ENCODE measurements around the gene SCUBE1.

SCUBE1 gene

DNA sequence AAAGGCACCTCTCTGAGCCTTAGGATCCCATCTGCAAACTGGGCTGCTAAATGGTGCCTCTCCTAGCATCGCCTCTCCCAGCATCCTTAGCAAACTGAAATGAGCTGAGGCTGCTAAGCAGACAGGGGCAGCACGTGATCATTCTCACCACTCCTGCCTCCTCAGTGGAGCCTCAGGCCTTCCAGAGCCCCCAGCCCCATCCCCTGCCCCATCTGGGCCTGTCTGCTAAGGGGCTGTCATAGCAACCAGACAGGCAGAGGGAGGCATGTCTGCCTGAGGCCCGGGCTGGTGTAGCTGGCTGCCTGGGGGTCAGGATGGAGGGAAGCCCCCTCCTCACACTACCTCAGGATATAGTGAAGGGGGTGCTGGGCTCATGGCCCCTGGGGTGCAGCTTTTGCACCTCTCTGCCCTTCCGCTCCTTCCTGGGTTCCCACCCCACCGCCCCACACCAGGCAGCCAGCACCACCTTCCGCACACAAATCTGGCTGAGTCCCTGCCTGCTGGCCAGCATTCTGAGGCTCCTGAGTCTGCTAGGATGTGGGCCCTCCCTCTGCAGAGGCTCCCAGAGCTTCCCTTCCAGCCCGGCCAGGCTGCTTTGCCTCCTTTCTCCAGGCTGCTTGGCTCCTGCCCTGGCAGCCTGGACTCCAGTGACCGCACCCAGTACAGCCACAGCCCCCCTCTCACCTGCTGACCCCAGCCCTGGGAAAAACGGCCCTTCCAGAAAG lies 108.7 kb downstream of the SCUBE1 start:
- DNase-seq, result no peak

DNA sequence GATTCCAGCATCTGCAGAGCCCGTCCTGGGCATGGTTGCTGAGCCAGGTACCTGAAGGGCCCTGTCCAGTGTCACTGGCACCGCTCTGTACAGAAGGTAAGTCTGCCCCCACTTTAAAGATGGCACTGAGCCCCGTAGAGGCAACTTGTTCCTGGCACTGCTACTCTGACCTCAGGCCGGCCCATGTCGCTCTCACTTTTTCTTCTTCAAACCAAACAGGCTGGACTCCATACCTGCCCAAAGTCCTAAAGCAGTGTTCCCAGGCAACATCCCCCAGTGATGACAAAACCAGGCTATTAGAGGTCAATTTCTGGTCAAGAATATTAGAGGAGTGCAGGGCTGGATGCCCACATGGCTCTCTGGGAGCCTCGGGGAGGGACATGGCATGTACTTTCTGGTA lies 109.6 kb downstream of the SCUBE1 start:
- no peak for DNase-seq

DNA sequence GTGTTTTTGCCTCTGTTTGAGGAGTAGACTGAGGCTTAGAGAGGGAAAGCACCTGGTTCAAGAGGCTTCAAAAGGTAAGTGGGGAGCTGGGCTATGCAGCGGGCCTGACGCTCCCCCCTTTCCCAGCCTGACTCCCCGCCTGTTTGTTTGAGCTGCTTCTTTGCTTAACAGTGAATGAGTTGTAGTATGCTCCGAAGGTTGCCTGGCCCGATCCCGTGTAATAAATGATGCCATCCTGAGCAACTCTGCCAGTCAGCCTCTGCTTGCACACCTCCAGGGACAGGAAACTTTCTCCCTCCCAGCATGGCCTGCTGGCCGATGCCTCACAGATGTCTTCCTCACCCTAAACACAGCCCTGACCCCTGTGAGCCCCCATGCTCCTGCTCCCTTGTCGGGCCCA lies 110.7 kb downstream of the SCUBE1 start:
- no peak for DNase-seq

DNA sequence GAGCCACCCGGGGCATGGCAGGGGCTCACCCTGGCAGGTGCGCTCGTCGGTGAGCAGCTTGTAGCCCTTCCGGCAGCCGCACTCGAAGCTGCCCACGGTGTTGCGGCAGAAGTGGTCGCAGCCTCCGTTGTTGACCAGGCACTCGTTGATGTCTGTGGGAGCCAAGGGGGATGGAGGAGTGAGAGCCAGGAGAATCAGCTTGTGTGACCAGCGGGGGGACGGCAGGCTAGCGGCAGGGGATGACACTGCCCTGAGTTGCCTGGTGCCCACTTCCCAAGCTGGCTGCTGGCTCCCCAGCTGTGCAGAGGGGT lies 111.5 kb downstream of the SCUBE1 start:
- no peak for DNase-seq

DNA sequence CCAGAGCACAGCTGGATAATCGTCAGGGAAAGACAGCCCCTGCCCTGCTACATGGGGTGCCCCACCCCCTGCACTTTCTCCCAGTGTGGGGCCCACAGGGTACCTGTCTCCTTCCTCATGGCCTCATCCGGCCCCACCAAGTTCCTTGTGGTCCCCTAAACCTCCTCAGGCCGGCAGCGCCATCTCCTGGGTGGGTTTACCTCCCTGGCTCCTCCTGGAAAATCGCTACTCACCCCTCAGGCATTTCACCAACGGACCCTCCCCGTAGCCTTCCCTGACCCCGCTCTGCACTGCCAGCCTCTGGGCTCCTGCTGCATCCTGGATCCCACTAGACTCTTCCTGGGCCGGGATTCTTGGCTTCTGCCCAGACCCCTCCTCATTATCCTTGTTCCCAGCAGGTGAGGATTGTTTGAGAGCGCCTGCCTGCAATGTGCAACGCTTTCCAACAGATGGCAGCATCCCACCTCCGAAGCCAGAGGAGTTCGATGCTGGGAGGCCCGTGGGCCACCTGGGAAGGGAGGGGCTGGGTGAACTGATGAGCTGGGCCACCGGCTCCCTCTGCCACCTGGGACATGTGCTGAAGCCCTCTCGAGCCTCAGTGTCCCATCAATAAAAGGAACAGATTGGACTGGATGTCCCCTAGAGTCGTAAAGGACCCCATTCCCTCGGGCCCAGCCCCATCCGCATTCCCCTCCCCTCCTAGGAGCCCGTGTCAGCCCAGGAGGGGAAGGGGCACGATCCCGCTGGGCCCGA lies 112.0 kb downstream of the SCUBE1 start:
- DNase-seq, result peak; percentile 57

DNA sequence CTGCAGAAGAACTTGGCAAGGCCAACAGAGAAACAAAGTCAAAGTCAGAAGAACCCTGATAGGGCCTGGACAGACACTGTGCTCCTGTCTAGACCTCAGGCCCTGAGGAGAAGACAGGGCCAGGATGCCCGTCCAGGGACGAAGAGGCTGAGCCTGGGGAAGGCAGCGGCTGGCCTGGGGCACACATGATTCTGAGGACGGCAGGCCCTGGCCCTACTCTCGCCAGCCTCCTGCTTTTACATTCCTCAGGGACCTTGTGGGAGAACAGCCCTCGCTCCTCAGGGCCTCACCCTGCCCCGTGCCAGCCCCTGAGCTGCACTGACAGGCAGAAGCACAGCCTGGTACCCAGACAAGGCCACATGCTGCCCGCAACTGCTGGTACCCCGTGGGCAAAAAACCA lies 112.6 kb downstream of the SCUBE1 start:
- DNase-seq, result no peak

DNA sequence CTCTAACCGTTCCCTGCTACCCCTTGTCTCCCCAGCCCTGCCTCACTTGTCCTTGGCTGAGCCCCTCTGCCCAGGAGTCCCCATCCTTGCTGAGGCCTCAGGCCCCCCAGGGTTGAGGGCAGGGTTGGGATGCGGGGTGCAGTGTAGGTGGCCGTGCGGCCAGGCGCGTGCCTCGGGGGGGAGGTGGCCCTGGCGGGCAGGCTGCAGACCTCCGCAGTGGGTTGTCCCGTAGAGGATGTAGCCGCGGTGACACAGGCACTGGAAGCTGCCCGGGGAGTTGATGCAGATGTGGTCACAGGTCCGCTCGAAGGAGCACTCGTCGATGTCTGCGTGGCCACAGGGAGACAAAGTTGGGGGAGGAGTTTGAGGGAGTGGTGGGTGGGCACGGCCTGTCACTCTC lies 114.3 kb downstream of the SCUBE1 start:
- DNase-seq, result no peak

DNA sequence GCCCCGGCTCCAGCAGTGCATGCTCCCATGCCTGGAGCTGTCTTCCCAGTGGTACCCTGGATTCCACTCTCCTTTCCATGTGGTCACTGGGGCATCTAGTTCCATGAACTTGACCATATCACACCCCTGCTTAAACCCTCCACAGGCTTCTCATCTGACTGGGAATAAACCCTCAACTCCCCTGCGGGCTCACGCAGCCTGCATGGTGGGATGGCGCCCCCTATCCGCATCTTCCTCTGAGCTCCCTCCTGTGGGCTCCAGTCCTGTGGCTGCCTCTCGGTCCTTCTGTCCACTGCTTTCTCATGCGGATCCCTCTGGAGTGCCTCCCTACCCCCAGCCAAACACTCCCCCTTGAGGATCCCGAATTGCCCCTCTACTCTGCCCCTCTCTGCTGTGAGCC lies 114.8 kb downstream of the SCUBE1 start:
- DNase-seq, result no peak

DNA sequence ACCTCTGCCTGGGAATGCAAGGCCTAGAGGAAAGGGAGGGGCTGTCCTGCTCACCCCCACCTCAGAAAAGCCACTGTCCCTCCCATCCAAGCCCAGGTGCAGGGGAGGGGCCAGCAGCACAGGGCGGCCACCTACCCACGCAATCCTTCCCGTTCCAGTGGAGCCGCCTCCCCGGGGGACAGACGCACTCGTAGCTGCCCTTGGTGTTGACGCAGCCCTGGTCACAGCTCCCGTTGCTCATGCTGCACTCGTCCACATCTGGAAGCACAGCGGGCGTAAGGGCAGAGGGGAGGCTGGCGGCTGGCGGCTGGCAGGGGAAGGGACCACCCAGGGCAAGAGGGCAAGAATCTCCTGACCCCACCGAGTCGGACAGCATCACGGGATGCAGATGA lies 115.9 kb downstream of the SCUBE1 start:
- DNase-seq, result no peak

DNA sequence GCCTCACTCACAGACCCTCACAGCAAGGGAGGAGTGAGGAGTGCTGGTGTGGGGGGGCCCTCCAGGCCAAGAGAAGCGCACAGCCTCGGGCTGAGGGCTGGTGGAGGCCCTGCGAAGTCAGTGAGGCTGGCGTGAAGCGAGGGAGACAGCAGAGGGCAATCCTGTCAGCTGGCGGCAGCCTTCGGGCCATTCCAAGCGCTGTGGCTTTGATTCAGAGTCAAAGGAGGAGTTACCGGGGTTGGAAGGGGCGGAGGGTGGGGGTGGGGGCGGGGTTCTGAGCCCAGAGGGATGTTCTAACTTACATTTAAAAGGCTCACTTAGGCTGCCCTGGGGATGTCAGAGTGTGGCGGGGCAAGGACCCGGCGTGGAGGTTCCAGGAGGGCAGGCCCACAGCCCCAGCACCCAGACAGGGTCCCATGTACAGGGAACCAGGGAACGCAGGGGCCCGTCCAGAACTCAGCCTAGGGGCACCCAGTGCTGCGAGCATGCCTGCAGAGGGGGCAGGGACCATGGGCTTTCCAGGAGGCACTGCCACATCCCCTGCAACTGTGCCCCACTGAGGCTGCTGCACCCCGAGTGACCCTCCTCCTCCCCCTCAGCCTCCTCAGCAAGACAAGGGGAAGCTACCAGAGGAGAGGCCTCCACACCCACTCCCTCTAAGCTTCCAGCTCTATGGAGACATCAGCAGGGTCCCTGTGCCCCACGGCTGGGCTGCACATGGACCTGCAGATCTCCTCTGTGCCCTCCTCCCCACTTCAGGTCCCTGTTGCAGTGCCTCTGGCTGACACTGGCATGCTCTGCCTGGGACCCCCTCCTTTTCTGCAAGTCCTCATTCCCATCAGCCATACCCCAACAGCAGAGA lies 116.6 kb downstream of the SCUBE1 start:
- DNase-seq, result no peak

DNA sequence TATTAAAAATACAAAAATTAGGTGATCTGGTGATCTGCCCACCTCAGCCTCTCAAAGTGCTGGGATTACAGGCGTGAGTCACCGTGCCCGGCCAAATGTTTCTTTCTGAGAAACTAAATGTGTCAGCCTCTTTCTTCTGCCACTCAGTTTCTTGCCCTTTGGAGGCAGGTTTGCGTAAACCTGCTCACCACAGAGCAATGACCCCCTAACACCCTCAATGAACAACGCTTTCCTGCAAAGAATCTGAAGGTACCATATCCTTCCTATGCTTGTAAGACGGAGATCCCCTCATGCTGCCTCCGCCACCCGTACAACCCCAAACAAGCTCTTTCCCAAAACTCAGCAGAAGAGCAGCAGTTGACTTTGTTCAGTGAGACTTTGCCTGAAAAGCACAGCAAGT lies 117.6 kb downstream of the SCUBE1 start:
- DNase-seq, result no peak

DNA sequence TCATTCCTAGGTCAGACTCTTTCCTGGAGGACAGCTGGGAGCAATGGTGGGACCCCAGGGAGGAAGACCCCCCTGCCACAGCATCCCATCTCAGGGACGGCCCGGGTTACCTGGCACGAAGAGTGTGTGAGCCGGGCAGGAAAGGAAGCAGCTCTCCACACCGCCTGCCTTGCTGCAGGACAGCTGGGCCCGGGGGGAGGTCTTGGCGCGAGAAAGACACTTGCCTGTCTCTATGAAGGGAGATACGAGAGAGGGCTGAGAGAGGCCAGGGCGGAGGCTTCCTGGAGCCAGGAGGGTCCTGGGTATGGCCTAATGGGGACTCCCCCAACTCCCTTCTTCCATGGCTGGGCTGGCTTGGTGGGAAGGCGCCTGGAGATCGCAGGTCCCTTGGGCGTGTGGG lies 120.2 kb downstream of the SCUBE1 start:
- no peak for DNase-seq

DNA sequence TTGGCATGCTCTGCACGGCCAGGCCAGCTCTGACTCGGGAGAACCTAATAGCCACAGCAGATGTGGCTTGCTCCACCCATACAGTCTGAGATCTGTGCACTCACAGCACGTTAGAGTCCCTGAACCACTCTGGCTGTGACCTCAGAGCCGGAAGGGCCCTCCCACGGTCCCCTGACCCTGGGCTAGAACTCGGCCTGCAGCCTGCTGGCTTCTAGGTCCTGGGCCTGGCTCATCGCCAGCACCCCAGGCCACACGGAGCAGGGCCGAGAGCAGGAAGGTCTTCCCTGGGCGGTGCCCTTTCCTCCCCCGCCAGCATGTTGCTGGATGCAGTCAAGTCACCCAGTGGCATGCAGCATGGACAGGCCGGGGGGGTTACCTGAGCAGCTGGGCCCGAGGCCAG lies 120.9 kb downstream of the SCUBE1 start:
- DNase-seq, result no peak

DNA sequence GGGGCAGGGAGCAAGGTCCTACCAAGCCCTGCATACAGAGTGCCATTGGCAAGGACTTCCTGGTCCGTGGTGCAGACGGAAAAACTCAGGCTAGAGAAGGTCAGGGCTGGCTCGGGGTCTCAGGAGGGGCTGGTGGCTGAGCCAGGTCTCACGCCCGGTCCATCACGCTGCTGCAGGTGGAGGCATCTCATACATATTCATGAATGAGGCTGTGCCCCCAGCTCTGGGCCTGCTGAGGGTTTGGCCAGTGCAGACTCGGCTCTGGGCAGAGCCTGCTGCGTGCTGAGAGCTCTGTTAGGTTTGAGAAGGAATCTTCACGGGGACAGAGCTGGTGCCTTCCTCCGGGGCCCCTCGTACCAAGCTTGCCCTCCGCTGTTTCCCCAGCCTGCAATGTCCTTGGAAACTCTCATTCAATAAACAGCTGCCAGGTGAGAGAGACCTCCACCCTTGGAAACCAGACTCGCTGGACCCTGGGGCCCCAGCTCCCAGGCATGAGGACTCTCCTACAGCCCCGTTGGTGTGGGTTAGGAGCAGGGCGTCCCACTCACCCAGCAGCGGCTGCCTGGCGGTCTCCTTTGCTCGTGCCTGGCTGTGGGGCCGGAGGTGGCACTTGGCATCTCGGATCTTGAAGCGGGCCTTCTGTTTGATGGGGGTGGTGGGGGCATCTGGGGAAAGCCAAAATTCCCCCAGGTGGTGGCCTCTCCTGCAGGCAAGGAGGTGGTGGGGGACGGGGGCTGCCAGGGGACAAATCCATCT lies 122.4 kb downstream of the SCUBE1 start:
- DNase-seq, result no peak

DNA sequence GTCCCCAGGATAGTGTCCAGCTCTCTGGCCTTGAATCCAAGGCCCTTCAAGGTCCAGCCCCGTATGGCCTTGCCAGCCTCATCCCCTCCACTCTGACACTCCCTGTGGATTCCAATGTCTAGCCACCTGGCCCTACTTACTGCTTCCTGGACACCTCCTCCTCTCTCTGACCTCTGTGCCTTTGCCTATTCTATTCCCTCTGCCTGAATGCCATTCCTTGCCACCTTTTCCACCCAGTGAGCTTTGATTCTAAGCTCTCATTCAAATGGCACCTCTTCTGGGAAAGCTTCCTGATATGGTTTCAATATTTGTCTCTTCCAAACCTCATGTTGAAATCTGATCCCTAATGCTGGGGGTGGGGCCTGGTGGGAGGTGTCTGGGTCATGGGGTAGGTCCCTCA lies 124.4 kb downstream of the SCUBE1 start:
- DNase-seq, result no peak

DNA sequence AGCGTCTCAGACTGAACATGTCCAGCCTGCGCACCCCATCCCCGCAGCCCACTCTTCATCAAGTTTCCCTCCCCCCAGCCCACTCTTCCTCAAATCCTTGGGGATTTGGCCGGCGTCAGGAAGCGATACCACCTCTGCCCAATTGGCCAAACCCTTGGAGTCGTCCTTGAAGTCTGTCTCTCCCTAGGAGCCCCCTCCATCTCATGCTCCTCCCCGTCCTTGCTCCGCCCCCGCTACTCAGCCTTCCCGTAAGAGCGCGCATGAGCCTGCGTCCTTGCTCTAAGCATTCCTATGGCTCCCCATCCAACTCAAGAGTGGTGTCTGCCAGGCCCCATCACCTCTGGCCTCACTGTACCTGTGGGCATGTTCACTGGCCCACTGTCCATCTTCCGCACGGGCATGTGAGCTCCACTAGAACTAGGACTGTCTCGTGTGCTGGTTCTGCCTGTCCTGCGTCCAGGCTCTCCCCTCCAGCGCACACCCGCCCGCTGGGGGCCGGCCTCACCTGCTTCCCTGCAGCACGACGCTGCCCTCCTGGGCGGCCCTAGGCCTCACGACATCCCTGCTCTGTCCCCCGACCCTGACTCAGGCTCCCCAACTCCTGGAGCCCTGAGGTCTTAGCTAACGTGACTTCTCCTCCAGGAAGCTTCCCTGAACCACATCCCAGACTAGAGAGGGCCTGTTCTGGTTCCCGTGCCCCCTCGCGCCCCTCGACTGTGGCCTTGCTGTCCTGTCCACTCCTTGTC lies 125.7 kb downstream of the SCUBE1 start:
- no peak for DNase-seq

DNA sequence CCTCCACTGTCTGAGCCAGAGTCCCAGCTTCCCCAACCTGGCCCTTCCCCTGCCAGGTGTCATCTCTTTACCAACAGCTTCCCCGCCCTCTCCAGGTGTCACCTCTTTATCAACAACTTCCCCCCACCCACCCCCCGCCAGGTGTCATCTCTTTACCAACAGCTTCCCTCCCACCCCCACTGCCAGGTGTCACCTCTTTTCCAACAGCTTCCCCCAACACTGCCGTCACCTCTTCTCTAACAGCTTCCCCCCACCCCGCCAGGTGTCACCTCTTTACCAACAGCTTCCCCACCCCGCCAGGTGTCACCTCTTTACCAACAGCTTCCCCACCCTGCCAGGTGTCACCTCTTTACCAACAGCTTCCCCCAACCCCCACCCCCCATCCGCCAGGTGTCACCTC lies 126.4 kb downstream of the SCUBE1 start:
- DNase-seq, result no peak

DNA sequence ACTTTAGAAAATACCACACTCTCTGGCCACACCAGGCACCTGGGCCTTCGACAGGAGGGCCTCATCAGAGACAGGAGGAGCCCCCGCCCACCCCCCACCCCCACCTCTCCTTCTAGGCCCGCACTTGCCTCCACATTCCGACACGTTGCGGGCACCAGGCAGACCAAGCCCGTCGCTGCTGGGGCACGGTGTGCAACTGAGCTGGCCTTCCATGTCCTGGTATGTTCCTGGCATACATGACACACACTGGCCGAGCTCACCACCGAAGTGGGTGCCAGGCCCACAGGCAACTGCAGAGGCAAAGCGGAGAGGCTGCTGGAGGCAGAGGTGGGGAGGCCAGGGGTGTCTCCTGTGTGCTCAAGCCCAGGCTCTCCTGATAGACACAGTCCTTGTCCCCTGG lies 129.2 kb downstream of the SCUBE1 start:
- no peak for DNase-seq

DNA sequence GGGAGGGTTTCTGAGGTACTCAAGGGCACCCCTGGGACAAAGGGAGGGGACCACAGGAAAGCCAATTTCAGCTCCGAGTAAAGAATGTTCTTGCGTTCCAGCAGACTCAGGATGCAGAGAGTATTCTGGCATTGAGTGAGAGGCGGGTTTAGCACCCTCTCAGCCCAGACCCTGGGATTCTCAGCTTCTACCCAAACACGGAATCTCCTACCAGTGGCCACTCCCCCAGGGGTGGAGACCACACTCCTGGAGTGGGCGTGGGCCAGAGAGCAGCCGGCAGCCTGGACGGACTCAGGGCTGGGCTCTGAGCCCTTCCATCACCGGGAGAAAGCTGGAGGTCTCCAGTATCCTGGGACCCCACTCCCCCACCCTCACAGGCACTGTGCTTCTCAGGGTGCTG lies 130.1 kb downstream of the SCUBE1 start:
- no peak for DNase-seq

DNA sequence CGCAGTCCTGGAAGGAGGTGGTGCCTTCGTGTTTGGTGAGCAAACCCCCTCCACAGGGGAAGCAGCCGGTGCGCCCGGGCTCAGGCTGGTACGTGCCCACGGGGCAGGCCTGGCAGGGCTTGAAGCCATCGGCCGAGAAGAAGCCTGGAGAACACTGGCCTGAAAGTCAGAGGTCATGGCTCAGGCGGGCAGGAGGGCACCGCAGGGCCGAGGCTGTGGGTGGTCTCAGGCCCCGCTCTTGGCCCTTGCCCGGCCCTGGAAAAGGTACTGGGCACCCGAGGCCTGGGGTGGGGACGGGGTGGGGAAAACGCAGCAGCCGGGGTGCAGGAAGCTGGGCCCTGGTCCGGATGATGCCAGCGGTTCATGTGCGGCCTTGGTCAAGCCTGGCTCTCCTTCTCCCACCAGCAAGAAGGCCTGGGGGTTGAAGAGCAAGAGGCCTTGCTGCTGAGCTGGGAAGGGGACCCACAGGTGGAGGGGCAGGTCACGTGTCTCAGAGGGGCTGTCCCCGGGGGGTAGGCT lies 130.7 kb downstream of the SCUBE1 start:
- no peak for DNase-seq

DNA sequence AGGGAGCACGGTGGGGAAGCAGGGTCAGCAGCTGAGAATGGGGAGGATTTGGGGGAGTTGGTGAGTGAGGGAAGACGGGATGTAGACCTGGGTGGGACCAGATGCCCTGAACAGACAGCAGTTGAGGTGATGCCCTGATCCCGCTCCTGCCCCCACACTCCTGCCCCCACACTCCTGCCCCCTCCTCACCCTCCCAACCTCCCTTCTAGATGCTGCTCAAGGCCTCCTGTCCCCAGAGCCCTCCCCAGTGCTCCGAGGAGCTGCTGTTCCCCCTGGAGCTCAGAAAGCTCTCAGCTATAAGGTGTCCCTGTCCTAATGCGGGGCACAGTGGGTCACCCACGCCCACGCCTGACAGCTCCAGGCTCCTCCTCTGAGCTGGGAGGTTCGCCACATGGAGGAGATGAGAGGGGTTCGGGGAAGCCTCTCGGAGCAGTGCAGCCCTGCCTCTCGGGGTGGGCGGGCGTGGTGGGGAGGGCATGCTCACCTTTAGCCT lies 131.2 kb downstream of the SCUBE1 start:
- DNase-seq, result no peak
